ENCODE results near the gene DLGAP1.

DNA sequence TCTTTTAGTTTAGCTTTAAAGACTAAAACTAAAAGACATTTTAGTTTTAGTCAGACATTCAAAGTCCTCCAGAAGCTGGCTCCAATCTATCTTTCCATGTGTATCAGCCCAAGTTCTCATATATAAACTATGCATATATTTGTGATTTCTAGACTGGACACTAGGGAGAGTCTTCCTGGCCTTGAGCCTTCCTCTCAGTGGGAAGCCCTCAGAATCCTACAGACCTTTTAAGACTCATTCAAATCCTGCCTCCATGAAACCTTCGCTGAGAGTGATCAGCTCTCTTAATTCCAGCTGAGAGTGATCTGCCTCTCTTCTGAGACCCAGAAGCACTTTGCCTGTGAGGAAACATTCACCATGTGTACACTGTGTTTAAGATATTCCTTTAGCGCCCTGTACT lies 552.4 kb downstream of the DLGAP1 start:
- TF ChIP-seq, protein P1, sequence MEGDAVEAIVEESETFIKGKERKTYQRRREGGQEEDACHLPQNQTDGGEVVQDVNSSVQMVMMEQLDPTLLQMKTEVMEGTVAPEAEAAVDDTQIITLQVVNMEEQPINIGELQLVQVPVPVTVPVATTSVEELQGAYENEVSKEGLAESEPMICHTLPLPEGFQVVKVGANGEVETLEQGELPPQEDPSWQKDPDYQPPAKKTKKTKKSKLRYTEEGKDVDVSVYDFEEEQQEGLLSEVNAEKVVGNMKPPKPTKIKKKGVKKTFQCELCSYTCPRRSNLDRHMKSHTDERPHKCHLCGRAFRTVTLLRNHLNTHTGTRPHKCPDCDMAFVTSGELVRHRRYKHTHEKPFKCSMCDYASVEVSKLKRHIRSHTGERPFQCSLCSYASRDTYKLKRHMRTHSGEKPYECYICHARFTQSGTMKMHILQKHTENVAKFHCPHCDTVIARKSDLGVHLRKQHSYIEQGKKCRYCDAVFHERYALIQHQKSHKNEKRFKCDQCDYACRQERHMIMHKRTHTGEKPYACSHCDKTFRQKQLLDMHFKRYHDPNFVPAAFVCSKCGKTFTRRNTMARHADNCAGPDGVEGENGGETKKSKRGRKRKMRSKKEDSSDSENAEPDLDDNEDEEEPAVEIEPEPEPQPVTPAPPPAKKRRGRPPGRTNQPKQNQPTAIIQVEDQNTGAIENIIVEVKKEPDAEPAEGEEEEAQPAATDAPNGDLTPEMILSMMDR (IDR thresholded peaks at IDR 0.05): no peak
- TF ChIP-seq POLR2A (IDR thresholded peaks at IDR 0.05): no peak
- TF ChIP-seq EP300 (IDR thresholded peaks at IDR 0.05): no peak
